B cell (primary cell): ENCODE measurements around the gene PDK1. TPM values are rescaled to one million over a fixed set of nuclear protein-coding genes. Genes with fewer than 3 reads are reported as not detected.

Source experiments
- ATAC-seq: fragments of 200-7000 bp; cut with Tn5 transposase; one replicate; pipeline ENCODE4 v1.10.0; 2021; ENCODE audit warnings: low read depth, mild to moderate bottlenecking, moderate number of reproducible peaks, moderate library complexity
- CTCF ChIA-PET: fragments of 350-600 bp; sonication (Branson Sonifier 250); formaldehyde crosslinking; loops from one replicate; lab custom pipeline; 2021; ENCODE audit warnings: antibody characterized with exemption, inconsistent platforms; lab: Charles Lee
- POLR2A ChIA-PET: fragments of 350-600 bp; sonication (Branson Sonifier 250); formaldehyde crosslinking; loops from one replicate; lab custom pipeline; 2021; ENCODE audit warnings: antibody characterized with exemption; lab: Charles Lee
- DNase-seq: peaks from one replicate; pipeline ENCODE4 v3.0.0; 2013
- H2AFZ ChIP-seq: 2 replicates; pipeline ENCODE4 v1.6.1; 2012; ENCODE audit warnings: mild to moderate bottlenecking, low read depth, low read length; ENCODE audit not compliant: insufficient read depth, poor library complexity, severe bottlenecking
- H3K27ac ChIP-seq, 2 donors: 1 replicate in 1 of 2; 2 replicates in 1 of 2; pipeline ENCODE4 v1.5.1; 2012 to 2013; ENCODE audit warnings: low read length in 2 of 2, mild to moderate bottlenecking in 2 of 2, moderate library complexity in 1 of 2
- H3K27me3 ChIP-seq, 4 experiments: fragments of 200-600 bp in 1 of 4; sonication (generic) in 1 of 4; replicated peaks in 1 of 4; 1 replicate in 2 of 4; 2 replicates in 2 of 4; pipeline versions ENCODE4 v1.6.1 to v1.7.0; 2013 to 2016; ENCODE audit warnings: low read length in 3 of 4, mild to moderate bottlenecking in 2 of 4, mixed read lengths in 1 of 4, moderate library complexity in 1 of 4; ENCODE audit not compliant: insufficient read depth in 4 of 4, control insufficient read depth in 3 of 4; ENCODE audit errors: control extremely low read depth in 1 of 4
- H3K36me3 ChIP-seq, 2 experiments: replicated peaks in 1 of 2; 1 replicate in 1 of 2; 2 replicates in 1 of 2; pipeline versions ENCODE4 v1.6.1 to v1.7.1; 2013; ENCODE audit warnings: low read length in 1 of 2; ENCODE audit not compliant: insufficient read depth in 2 of 2, control insufficient read depth in 1 of 2; ENCODE audit errors: control extremely low read depth in 1 of 2, extremely low read depth in 1 of 2
- H3K4me1 ChIP-seq, 2 donors: fragments of 200-600 bp in 1 of 2; sonication (generic) in 1 of 2; 1 replicate in 1 of 2; 2 replicates in 1 of 2; pipeline versions ENCODE4 v1.5.1 to v1.6.1; 2013 to 2017; ENCODE audit warnings: low read length in 2 of 2; ENCODE audit not compliant: control insufficient read depth in 2 of 2, insufficient read depth in 2 of 2
- H3K4me2 ChIP-seq: replicated peaks from 2 replicates; pipeline ENCODE3; 2012; ENCODE audit warnings: mild to moderate bottlenecking, low read depth, low read length; ENCODE audit not compliant: poor library complexity, severe bottlenecking
- H3K4me3 ChIP-seq, 5 experiments: fragments of 200-600 bp in 1 of 5; sonication (generic) in 1 of 5; 1 replicate in 3 of 5; 2 replicates in 2 of 5; pipeline versions ENCODE4 v1.5.1 to v1.7.0; 2011 to 2016; ENCODE audit warnings: low read length in 4 of 5, mild to moderate bottlenecking in 4 of 5, low read depth in 2 of 5, control low read depth in 1 of 5, moderate library complexity in 1 of 5; ENCODE audit not compliant: insufficient read depth in 1 of 5; ENCODE audit errors: control extremely low read depth in 1 of 5, extremely low read depth in 1 of 5
- H3K79me2 ChIP-seq: fragments of 200-600 bp; sonication (generic); one replicate; pipeline ENCODE4 v1.6.0; 2016; ENCODE audit warnings: low read length; ENCODE audit not compliant: control insufficient read depth, insufficient read depth
- H3K9ac ChIP-seq: fragments of 200-600 bp; sonication (generic); 2 replicates; pipeline ENCODE4 v1.6.1; 2017; ENCODE audit warnings: mild to moderate bottlenecking, low read length, moderate library complexity
- H3K9me3 ChIP-seq, 3 donors: one replicate each; pipeline versions ENCODE4 v1.6.1 to v1.7.1; 2013; ENCODE audit warnings: low read length in 2 of 3; ENCODE audit not compliant: control insufficient read depth in 2 of 3, insufficient read depth in 1 of 3; ENCODE audit errors: control extremely low read depth in 1 of 3
- H4K20me1 ChIP-seq: 2 replicates; pipeline ENCODE4 v1.6.0; 2012; ENCODE audit warnings: mild to moderate bottlenecking, low read length; ENCODE audit not compliant: insufficient read depth, control insufficient read depth, poor library complexity, severe bottlenecking
- H3K27ac Mint-ChIP-seq: one replicate; pipeline ENCODE4 v1.8.0; 2021; ENCODE audit warnings: mixed read lengths
- H3K27me3 Mint-ChIP-seq: one replicate; pipeline ENCODE4 v1.8.0; 2021; ENCODE audit warnings: mixed read lengths
- H3K4me1 Mint-ChIP-seq: one replicate; pipeline ENCODE4 v1.8.0; 2021; ENCODE audit warnings: mixed read lengths
- H3K4me3 Mint-ChIP-seq: one replicate; pipeline ENCODE4 v1.8.0; 2021; ENCODE audit warnings: mixed read lengths
- H3K9me3 Mint-ChIP-seq: one replicate; pipeline ENCODE4 v1.8.0; 2022; ENCODE audit warnings: mixed read lengths; ENCODE audit not compliant: insufficient read depth
- CTCF ChIP-seq: fragments of 200-600 bp; IDR thresholded peaks from one replicate; pipeline ENCODE4 v1.8.0; 2022; ENCODE audit warnings: antibody characterized with exemption, mild to moderate bottlenecking
- EZH2 ChIP-seq: IDR thresholded peaks from 2 replicates; pipeline ENCODE4 v1.6.1; 2012; ENCODE audit warnings: borderline replicate concordance, low read depth, mild to moderate bottlenecking, moderate library complexity, low read length; ENCODE audit not compliant: insufficient read depth, poor library complexity, severe bottlenecking
- WGBS: methylation state at CpG from one replicate; pipeline ENCODE4 v1.1.5; 2013; ENCODE audit warnings: missing lambda C conversion rate; ENCODE audit not compliant: insufficient coverage; 5-methylcytosine and 5-hydroxymethylcytosine counted together
- intact Hi-C: fragments of 100-400 bp; cut with micrococcal nuclease; formaldehyde crosslinking; loops from one replicate; pipeline ENCODE4 v1.10.0; 2022
- polyA plus RNA-seq: library from polyadenylated mRNA; depleted of rRNA; stranded (reverse); fragments of >200 nt; gene quantifications from 2 replicates; pipeline ENCODE4 v1.2.3, GENCODE V29; 2012
- total RNA-seq, 2 donors: library from RNA; stranded (reverse); fragments of 120-200 nt in 1 of 2; gene quantifications; 1 replicate in 1 of 2; 2 replicates in 1 of 2; pipeline versions ENCODE4 v1.2.3 to v1.2.4, GENCODE V29; 2013 to 2022

PDK1 gene
- total and polyA plus RNA-seq, 2 donors (not counting 1 experiment from before 2014, with no cell fraction given) = 12.5 to 25.5 TPM

- Mint-ChIP-seq H3K27me3 (no peaks in the 10 kb centered on the region), H3K4me1 (no peaks in the 10 kb centered on the region), H3K9me3 (peaks cover 7% of the 10 kb centered on the region), H3K4me3 (no peak overlapping the region), H3K27ac (no peak overlapping the region)
- ChIA-PET POLR2A (no interaction called here), CTCF (no interaction called here)
- DNase-seq (no peak), ATAC-seq (no peak)
- no peaks in the 10 kb centered on the region for H4K20me1 ChIP-seq
- H3K27me3 ChIP-seq = no peaks in the 10 kb centered on the region
- H3K9me3 ChIP-seq = peaks cover 4 to 13% (median 5%) of the 10 kb centered on the region in 3 donors
- no peak overlapping the region for H3K27ac ChIP-seq
- H3K4me1 ChIP-seq = no peaks in the 10 kb centered on the region
- H3K36me3 ChIP-seq = peaks cover 29 to 60% of the 10 kb centered on the region in 2 experiments
- no peak overlapping the region for H3K9ac ChIP-seq
- H3K4me3 ChIP-seq = no peak overlapping the region
- intact Hi-C loops = no loop called here
- TF ChIP-seq EZH2 (no peak), CTCF (no peak)
- H2AFZ ChIP-seq = no peak overlapping the region
- H3K4me2 ChIP-seq = no peak overlapping the region
- peaks cover 8% of the 10 kb centered on the region for H3K79me2 ChIP-seq
These were observed 15.4 kb downstream of the PDK1 start for GRCh38 chr2:172571245-172571644.

- WGBS = no CpG with 5 or more reads among the region's 2 CpGs
- Histone ChIP-seq H3K9me3 (peaks cover 7 to 13% (median 8%) of the 10 kb centered on the region in 3 donors), H3K4me2 (no peak overlapping the region), H3K36me3 (peaks cover 34 to 61% of the 10 kb centered on the region in 2 experiments), H3K27ac (no peak overlapping the region), H4K20me1 (no peaks in the 10 kb centered on the region), H3K27me3 (no peaks in the 10 kb centered on the region), H2AFZ (no peak overlapping the region), H3K4me3 (no peak overlapping the region), H3K4me1 (no peaks in the 10 kb centered on the region), H3K9ac (no peak overlapping the region), H3K79me2 (peaks cover 8% of the 10 kb centered on the region)
- DNase-seq (no peak), ATAC-seq (no peak)
- TF ChIP-seq EZH2 = no peak
- TF ChIP-seq CTCF = no peak
- peaks cover 11% of the 10 kb centered on the region for H3K9me3 Mint-ChIP-seq
- no peak overlapping the region for H3K4me3 Mint-ChIP-seq
- H3K4me1 Mint-ChIP-seq = no peaks in the 10 kb centered on the region
- no peaks in the 10 kb centered on the region for H3K27me3 Mint-ChIP-seq
- H3K27ac Mint-ChIP-seq = no peak overlapping the region
- intact Hi-C loops = no loop called here
- POLR2A ChIA-PET = no interaction called here
- CTCF ChIA-PET = no interaction called here
These were observed 17.1 kb downstream of the PDK1 start for GRCh38 chr2:172572981-172573380.
